Stomach (tissue), 4 donors: ENCODE data around the gene TNFRSF14.

Source experiments
- CTCF ChIP-seq, 7 experiments: fragments of 450-650 bp in 4 of 7; fragments of 200-600 bp in 3 of 7; sonication (generic) in 3 of 7; IDR thresholded peaks; one replicate each; pipeline ENCODE4 v1.5.1; 2016 to 2019; ENCODE audit warnings: antibody characterized with exemption in 7 of 7, control low read depth in 2 of 7, mild to moderate bottlenecking in 1 of 7
- POLR2A ChIP-seq, 4 donors: fragments of 450-650 bp; IDR thresholded peaks; one replicate each; pipeline ENCODE4 v1.6.1; 2016; ENCODE audit warnings: antibody characterized with exemption in 4 of 4, control low read depth in 2 of 4, mild to moderate bottlenecking in 1 of 4, moderate library complexity in 1 of 4
- POLR2AphosphoS5 ChIP-seq, 3 donors: sonication (generic); formaldehyde crosslinking; IDR thresholded peaks; one replicate each; pipeline ENCODE4 v1.6.1; 2016; ENCODE audit warnings: antibody characterized with exemption in 3 of 3

GRCh38 chr1:2571348-2571747 is 15.2 kb downstream of the TNFRSF14 start:
- TF ChIP-seq CTCF (IDR thresholded peaks at IDR 0.05) (no peak), POLR2A (IDR thresholded peaks at IDR 0.05) (no peak), POLR2AphosphoS5 (IDR thresholded peaks at IDR 0.05) (no peak)
